ENCODE data around the gene SMIM23.

GRCh38 chr5:171743436-171744076, 42.1 kb upstream of the SMIM23 start:
- TF ChIP-seq CTCF (IDR thresholded peaks at IDR 0.05) (no peak), POLR2A (IDR thresholded peaks at IDR 0.05) (no peak)

All from body of pancreas (tissue), 4 donors.